Testis (tissue), 3 donors: ENCODE data around the gene CCDC182. TPM values are rescaled to one million over a fixed set of nuclear protein-coding genes. Genes with fewer than 3 reads are reported as not detected.

Experiments used
- DNase-seq: peaks from one replicate; pipeline ENCODE4 v3.0.0-alpha.2; 2019
- H3K27ac ChIP-seq, 2 donors: fragments of 200-600 bp; sonication (generic); one replicate each; pipeline ENCODE4 v1.5.1; 2019
- H3K27me3 ChIP-seq: fragments of 200-600 bp; sonication (generic); one replicate; pipeline ENCODE4 v1.5.1; 2019
- H3K36me3 ChIP-seq: fragments of 200-600 bp; sonication (generic); one replicate; pipeline ENCODE4 v1.5.1; 2017; ENCODE audit warnings: low read depth; ENCODE audit errors: missing control alignments
- H3K4me1 ChIP-seq: fragments of 200-600 bp; sonication (generic); one replicate; pipeline ENCODE4 v1.5.1; 2019
- H3K4me3 ChIP-seq, 2 donors: fragments of 200-600 bp; sonication (generic); one replicate each; pipeline ENCODE4 v1.5.1; 2017 to 2019
- H3K9me3 ChIP-seq: fragments of 200-600 bp; sonication (generic); one replicate; pipeline ENCODE4 v1.5.1; 2017
- CTCF ChIP-seq, 3 experiments: fragments of 450-650 bp in 2 of 3; fragments of 200-600 bp in 1 of 3; sonication (generic) in 1 of 3; IDR thresholded peaks; one replicate each; pipeline ENCODE4 v1.5.1; 2016 to 2019; ENCODE audit warnings: antibody characterized with exemption in 3 of 3, mild to moderate bottlenecking in 2 of 3, moderate library complexity in 1 of 3
- POLR2A ChIP-seq: fragments of 450-650 bp; IDR thresholded peaks from one replicate; pipeline ENCODE4 v1.6.1; 2017; ENCODE audit warnings: antibody characterized with exemption, mild to moderate bottlenecking, moderate library complexity
- WGBS, 2 donors: methylation state at CpG; one replicate each; pipeline ENCODE4 v1.1.5; 2018; 5-methylcytosine and 5-hydroxymethylcytosine counted together
- intact Hi-C: fragments of 100-400 bp; cut with DNase I; formaldehyde crosslinking; loops from one replicate; pipeline ENCODE4 v1.15.1; 2023; ENCODE audit warnings: low total_unique reads
- polyA plus RNA-seq: library from polyadenylated mRNA; stranded (reverse); fragments of 350-450 nt; fragmentation: Illumina TruSeq; extraction: RNeasy Lipid Tissue Mini Kit (QIAGEN cat#74804); gene quantifications from one replicate; pipeline ENCODE4 v1.2.3, GENCODE V29; 2014; ENCODE audit warnings: low read depth, low replicate concordance; ENCODE audit not compliant: insufficient read depth
- total RNA-seq, 2 donors: library from RNA; depleted of rRNA; stranded (reverse); fragments of >200 nt; gene quantifications; one replicate each; pipeline ENCODE4 v1.2.3, GENCODE V29; 2016

CCDC182 gene
- total and polyA plus RNA-seq, 3 donors from 2014 or later = 12.5 to 33.2 (median 25.8) TPM

- H3K27ac ChIP-seq = no peak overlapping the region
- no peaks in the 10 kb centered on the region for H3K9me3 ChIP-seq
- H3K4me3 ChIP-seq = no peak overlapping the region
- H3K36me3 ChIP-seq = no peaks in the 10 kb centered on the region
- no peak for TF ChIP-seq POLR2A
- TF ChIP-seq CTCF (IDR thresholded peaks at IDR 0.05) = no peak
- DNase-seq = no peak
- intact Hi-C loops = no loop called here
- peaks cover 6% of the 10 kb centered on the region for H3K4me1 ChIP-seq
- H3K27me3 ChIP-seq = no peaks in the 10 kb centered on the region
- whole genome bisulfite sequencing, 2 donors = 85 to 94% methylated on average over 2 of the region's 2 CpGs
Observed at GRCh38 chr17:57720386-57721035, 24.6 kb downstream of the CCDC182 start.

- Histone ChIP-seq H3K27ac (no peak overlapping the region), H3K4me3 (no peak overlapping the region), H3K4me1 (no peaks in the 10 kb centered on the region), H3K27me3 (no peaks in the 10 kb centered on the region), H3K36me3 (no peaks in the 10 kb centered on the region), H3K9me3 (no peaks in the 10 kb centered on the region)
- WGBS, 2 donors = 87 to 88% methylated on average over 8 of the region's 8 CpGs
- DNase-seq = no peak
- no peak for TF ChIP-seq POLR2A
- TF ChIP-seq CTCF (IDR thresholded peaks at IDR 0.05) = no peak
- intact Hi-C loops = no loop called here
Observed at GRCh38 chr17:57718878-57719277, 26.2 kb downstream of the CCDC182 start.

- Histone ChIP-seq H3K27me3 (no peaks in the 10 kb centered on the region), H3K36me3 (no peaks in the 10 kb centered on the region), H3K27ac (no peak overlapping the region), H3K9me3 (no peaks in the 10 kb centered on the region), H3K4me1 (no peaks in the 10 kb centered on the region), H3K4me3 (no peak overlapping the region)
- 95 to 96% methylated on average over 1 of the region's 1 CpG for WGBS, 2 donors
- DNase-seq = no peak
- TF ChIP-seq CTCF (IDR thresholded peaks at IDR 0.05) (no peak), POLR2A (no peak)
- intact Hi-C loops = no loop called here
Observed at GRCh38 chr17:57715981-57716380, 29.1 kb downstream of the CCDC182 start.

- Histone ChIP-seq H3K9me3 (no peaks in the 10 kb centered on the region), H3K27ac (no peak overlapping the region), H3K27me3 (no peaks in the 10 kb centered on the region), H3K36me3 (no peaks in the 10 kb centered on the region), H3K4me1 (no peaks in the 10 kb centered on the region), H3K4me3 (no peak overlapping the region)
- 53 to 61% methylated on average over 7 of the region's 7 CpGs for WGBS, 2 donors
- DNase-seq = no peak
- intact Hi-C loops = no loop called here
- TF ChIP-seq CTCF (IDR thresholded peaks at IDR 0.05) = no peak
- TF ChIP-seq POLR2A = no peak
Observed at GRCh38 chr17:57714665-57715180, 30.4 kb downstream of the CCDC182 start.

- no peak overlapping the region for H3K27ac ChIP-seq
- peaks cover under 1% of the 10 kb centered on the region for H3K4me1 ChIP-seq
- WGBS, 2 donors = 84 to 90% methylated on average over 7 of the region's 7 CpGs
- H3K27me3 ChIP-seq = no peaks in the 10 kb centered on the region
- H3K9me3 ChIP-seq = no peaks in the 10 kb centered on the region
- intact Hi-C loops = no loop called here
- TF ChIP-seq POLR2A (no peak), CTCF (IDR thresholded peaks at IDR 0.05) (no peak)
- no peak overlapping the region for H3K4me3 ChIP-seq
- H3K36me3 ChIP-seq = no peaks in the 10 kb centered on the region
- DNase-seq = no peak
Observed at GRCh38 chr17:57713140-57713539, 32.0 kb downstream of the CCDC182 start.
